GM12874 (cell line): ENCODE data around the gene RALGPS1.

Experiments used
- CTCF ChIP-seq: IDR thresholded peaks from 2 replicates; pipeline ENCODE4 v1.5.1; 2011; ENCODE audit warnings: low read depth, mild to moderate bottlenecking, control low read depth, low read length, moderate library complexity; ENCODE audit not compliant: insufficient read depth

The RALGPS1 gene

GRCh38 chr9:127215268-127216209, 301.0 kb downstream of the RALGPS1 start:
- TF ChIP-seq CTCF: no peak

GRCh38 chr9:127216210-127216887, 301.8 kb downstream of the RALGPS1 start:
- no peak for TF ChIP-seq CTCF

GRCh38 chr9:127216888-127217217, 302.3 kb downstream of the RALGPS1 start:
- TF ChIP-seq CTCF: no peak

- no peak for TF ChIP-seq CTCF
These were observed 304.2 kb downstream of the RALGPS1 start for GRCh38 chr9:127218818-127219217.

- TF ChIP-seq CTCF: no peak
These were observed 304.9 kb downstream of the RALGPS1 start for GRCh38 chr9:127219520-127219919.

- no peak for TF ChIP-seq CTCF
These were observed 307.1 kb downstream of the RALGPS1 start for GRCh38 chr9:127221695-127222094.

GRCh38 chr9:127222388-127223095, 308.0 kb downstream of the RALGPS1 start:
- TF ChIP-seq CTCF: no peak
